Measurements from ENCODE around the gene ZBED4. TPM values are rescaled to one million over a fixed set of nuclear protein-coding genes. Genes with fewer than 3 reads are reported as not detected.

The ZBED4 gene
- total RNA-seq, 1 donor from 2014 or later, result 9.1 TPM

GRCh38 chr22:49827271-49827852 lies 26.3 kb upstream of the ZBED4 start:
- intact Hi-C loops (cut with DNase I), result no loop called here
- Histone ChIP-seq H3K27me3 (no peaks in the 10 kb centered on the region), H3K4me3 (peak overlapping the region; percentile 77 to 86), H3K36me3 (peaks cover 0 to 16% of the 10 kb centered on the region in 2 donors), H3K4me1 (peaks cover 51% of the 10 kb centered on the region), H3K9me3 (no peaks in the 10 kb centered on the region), H3K27ac (peak overlapping the region; percentile 88)
- TF ChIP-seq CTCF (IDR thresholded peaks at IDR 0.05), result no peak
- TF ChIP-seq POLR2AphosphoS5 (IDR thresholded peaks at IDR 0.05; ENCODE audit: insufficient read depth in 1 of 2, low read depth in 1 of 2), result no peak
- no peak for TF ChIP-seq POLR2A (IDR thresholded peaks at IDR 0.05)
- no peak for DNase-seq (ENCODE audit: extremely low spot score in 2 of 2)

- Histone ChIP-seq H3K4me3 (peak within 1 kb of the TSS; percentile 77 to 86), H3K27ac (peak within 1 kb of the TSS; percentile 88), H3K4me1 (peaks cover 44% of the 10 kb centered on the region), H3K9me3 (no peaks in the 10 kb centered on the region), H3K27me3 (no peaks in the 10 kb centered on the region), H3K36me3 (peaks cover 0 to 9% of the 10 kb centered on the region in 2 donors)
- TF ChIP-seq CTCF (IDR thresholded peaks at IDR 0.05), result no peak
- peak in 1 of 2 donors; percentile 39 for TF ChIP-seq POLR2A (IDR thresholded peaks at IDR 0.05)
- TF ChIP-seq POLR2AphosphoS5 (IDR thresholded peaks at IDR 0.05; ENCODE audit: insufficient read depth in 1 of 2, low read depth in 1 of 2), result no peak
- DNase-seq (ENCODE audit: extremely low spot score in 2 of 2), result no peak
- intact Hi-C loops (cut with DNase I), result no loop called here
Observed at GRCh38 chr22:49827853-49828598, 25.6 kb upstream of the ZBED4 start, which contains the start of gene BRD1. BRD1 (minus strand) TSS chr22:49827873; CDS start chr22:49824317, 3,556 bp downstream.

GRCh38 chr22:49828599-49828965 lies 25.1 kb upstream of the ZBED4 start:
- no peak for TF ChIP-seq POLR2A (IDR thresholded peaks at IDR 0.05)
- no peak for TF ChIP-seq CTCF (IDR thresholded peaks at IDR 0.05)
- no peak for TF ChIP-seq POLR2AphosphoS5 (IDR thresholded peaks at IDR 0.05; ENCODE audit: insufficient read depth in 1 of 2, low read depth in 1 of 2)

GRCh38 chr22:49829044-49829853 lies 24.4 kb upstream of the ZBED4 start:
- Histone ChIP-seq H3K4me1 (peaks cover 32% of the 10 kb centered on the region), H3K4me3 (no peak overlapping the region), H3K9me3 (no peaks in the 10 kb centered on the region), H3K27ac (no peak overlapping the region), H3K27me3 (no peaks in the 10 kb centered on the region), H3K36me3 (no peaks in the 10 kb centered on the region)
- TF ChIP-seq POLR2A (IDR thresholded peaks at IDR 0.05) (no peak), POLR2AphosphoS5 (IDR thresholded peaks at IDR 0.05; ENCODE audit: insufficient read depth in 1 of 2, low read depth in 1 of 2) (no peak), CTCF (IDR thresholded peaks at IDR 0.05) (no peak)
- intact Hi-C loops (cut with DNase I), result no loop called here
- DNase-seq (ENCODE audit: extremely low spot score in 2 of 2), result peak in 1 of 2 donors; percentile 93

More at GRCh38 chr22:49828599-49828965, 25.1 kb upstream of the ZBED4 start:
- peaks cover 0 to 4% of the 10 kb centered on the region in 2 donors for H3K36me3 ChIP-seq
- no peaks in the 10 kb centered on the region for H3K9me3 ChIP-seq
- no peak for DNase-seq (ENCODE audit: extremely low spot score in 2 of 2)
- H3K27me3 ChIP-seq, result no peaks in the 10 kb centered on the region
- no peak overlapping the region for H3K27ac ChIP-seq
- H3K4me1 ChIP-seq, result peaks cover 39% of the 10 kb centered on the region
- H3K4me3 ChIP-seq, result no peak overlapping the region
- intact Hi-C loops (cut with DNase I), result no loop called here
